AG10803 (cell line): ENCODE measurements around the gene PTGER4.
"Not testable (repeated sequence)": the region's sequence is repeated elsewhere in the genome, so short reads cannot be mapped to it uniquely, and the experiment has no call there.

Source experiments
- DNase-seq: peaks from one replicate; pipeline ENCODE4 v3.0.0; 2010; ENCODE audit warnings: low read depth
- H3K4me3 ChIP-seq: 2 replicates; pipeline ENCODE4 v1.5.1; 2011; ENCODE audit warnings: mild to moderate bottlenecking, low read length, control low read depth
- CTCF ChIP-seq: conservative IDR thresholded peaks from 2 replicates; pipeline ENCODE4 v1.5.1; 2011; ENCODE audit warnings: mild to moderate bottlenecking, low read length, control low read depth, inconsistent platforms

Gene PTGER4

GRCh38 chr5:40688996-40689395, 9.3 kb downstream of the PTGER4 start:
- DNase-seq: no peak
- TF ChIP-seq CTCF: no peak
- no peak overlapping the region for H3K4me3 ChIP-seq

- H3K4me3 ChIP-seq: no peak overlapping the region
- TF ChIP-seq CTCF: no peak
- DNase-seq: peak; percentile 91
These were observed 9.7 kb downstream of the PTGER4 start for GRCh38 chr5:40689438-40689837.

- no peak for DNase-seq
- TF ChIP-seq CTCF: no peak
- no peak overlapping the region for H3K4me3 ChIP-seq
These were observed 10.6 kb downstream of the PTGER4 start for GRCh38 chr5:40690267-40690666.

GRCh38 chr5:40691894-40692293, 12.2 kb downstream of the PTGER4 start:
- no peak for DNase-seq
- H3K4me3 ChIP-seq: no peak overlapping the region
- no peak for TF ChIP-seq CTCF

- no peak for TF ChIP-seq CTCF
- DNase-seq: no peak
- no peak overlapping the region for H3K4me3 ChIP-seq
These were observed 14.7 kb downstream of the PTGER4 start for GRCh38 chr5:40694433-40694832.

- no peak overlapping the region for H3K4me3 ChIP-seq
- no peak for DNase-seq
- no peak for TF ChIP-seq CTCF
These were observed 20.5 kb downstream of the PTGER4 start for GRCh38 chr5:40700116-40700782.

GRCh38 chr5:40702027-40702426, 22.3 kb downstream of the PTGER4 start:
- not testable (repeated sequence) for DNase-seq

GRCh38 chr5:40705484-40705883, 25.8 kb downstream of the PTGER4 start:
- not testable (repeated sequence) for H3K4me3 ChIP-seq, DNase-seq

More at GRCh38 chr5:40702027-40702426, 22.3 kb downstream of the PTGER4 start:
- H3K4me3 ChIP-seq: not testable (repeated sequence)

- DNase-seq, H3K4me3 ChIP-seq: not testable (repeated sequence)
These were observed 30.9 kb downstream of the PTGER4 start for GRCh38 chr5:40710575-40710974.
